Epithelial cell of proximal tubule (primary cell): ENCODE measurements around the gene NR2E1. TPM values are rescaled to one million over a fixed set of nuclear protein-coding genes. Genes with fewer than 3 reads are reported as not detected.

Experiments used
- DNase-seq: peaks from one replicate; pipeline ENCODE4 v3.0.0-alpha.2; 2011; ENCODE audit warnings: low read depth
- H3K4me3 ChIP-seq: 2 replicates; pipeline ENCODE4 v1.5.1; 2011; ENCODE audit warnings: low read depth, mild to moderate bottlenecking, low read length
- total RNA-seq: library from RNA; depleted of rRNA; stranded (reverse); fragments of >200 nt; gene quantifications from 2 replicates; pipeline ENCODE4 v1.2.3, GENCODE V29; 2015
- TF ChIP-seq, protein P1 (sequence below): conservative IDR thresholded peaks from 2 replicates; pipeline ENCODE4 v1.5.1; 2012; ENCODE audit warnings: low read depth, mild to moderate bottlenecking, low read length

NR2E1 gene
- total RNA-seq, 1 donor from 2014 or later = not detected

- no peak for DNase-seq
- TF ChIP-seq, protein P1, sequence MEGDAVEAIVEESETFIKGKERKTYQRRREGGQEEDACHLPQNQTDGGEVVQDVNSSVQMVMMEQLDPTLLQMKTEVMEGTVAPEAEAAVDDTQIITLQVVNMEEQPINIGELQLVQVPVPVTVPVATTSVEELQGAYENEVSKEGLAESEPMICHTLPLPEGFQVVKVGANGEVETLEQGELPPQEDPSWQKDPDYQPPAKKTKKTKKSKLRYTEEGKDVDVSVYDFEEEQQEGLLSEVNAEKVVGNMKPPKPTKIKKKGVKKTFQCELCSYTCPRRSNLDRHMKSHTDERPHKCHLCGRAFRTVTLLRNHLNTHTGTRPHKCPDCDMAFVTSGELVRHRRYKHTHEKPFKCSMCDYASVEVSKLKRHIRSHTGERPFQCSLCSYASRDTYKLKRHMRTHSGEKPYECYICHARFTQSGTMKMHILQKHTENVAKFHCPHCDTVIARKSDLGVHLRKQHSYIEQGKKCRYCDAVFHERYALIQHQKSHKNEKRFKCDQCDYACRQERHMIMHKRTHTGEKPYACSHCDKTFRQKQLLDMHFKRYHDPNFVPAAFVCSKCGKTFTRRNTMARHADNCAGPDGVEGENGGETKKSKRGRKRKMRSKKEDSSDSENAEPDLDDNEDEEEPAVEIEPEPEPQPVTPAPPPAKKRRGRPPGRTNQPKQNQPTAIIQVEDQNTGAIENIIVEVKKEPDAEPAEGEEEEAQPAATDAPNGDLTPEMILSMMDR = no peak
- no peak overlapping the region for H3K4me3 ChIP-seq
Measured at GRCh38 chr6:108130262-108130661, 35.6 kb upstream of the NR2E1 start.

DNA sequence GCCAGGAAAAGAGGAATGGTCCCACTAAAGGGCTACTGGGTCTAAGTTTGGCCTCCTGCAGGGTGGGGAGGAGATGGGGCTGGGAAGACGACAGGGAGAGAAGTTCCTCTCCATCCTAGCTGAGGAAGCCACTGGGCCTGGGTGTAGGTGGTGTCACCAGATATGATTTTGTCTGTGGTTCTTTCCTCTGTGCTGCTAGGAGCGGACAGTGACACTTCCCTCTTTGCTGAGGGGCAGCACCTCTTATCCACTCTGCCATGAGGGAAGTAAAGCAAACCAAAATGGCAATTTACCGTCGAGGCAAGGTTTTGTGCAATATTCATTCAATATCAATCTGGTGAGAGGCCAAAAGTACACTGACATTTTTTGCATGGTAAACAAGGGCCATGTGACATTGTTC lies 33.0 kb upstream of the NR2E1 start:
- DNase-seq = no peak
- TF ChIP-seq, protein P1 = no peak
- H3K4me3 ChIP-seq = no peak overlapping the region

GRCh38 chr6:108133594-108134179 lies 32.1 kb upstream of the NR2E1 start:
- TF ChIP-seq, protein P1 = no peak
- peak; percentile 36 for DNase-seq
- peak overlapping the region; percentile 56 for H3K4me3 ChIP-seq

GRCh38 chr6:108134213-108134970 lies 31.4 kb upstream of the NR2E1 start:
- TF ChIP-seq, protein P1 = no peak
- H3K4me3 ChIP-seq = peak overlapping the region; percentile 56
- DNase-seq = no peak

DNA sequence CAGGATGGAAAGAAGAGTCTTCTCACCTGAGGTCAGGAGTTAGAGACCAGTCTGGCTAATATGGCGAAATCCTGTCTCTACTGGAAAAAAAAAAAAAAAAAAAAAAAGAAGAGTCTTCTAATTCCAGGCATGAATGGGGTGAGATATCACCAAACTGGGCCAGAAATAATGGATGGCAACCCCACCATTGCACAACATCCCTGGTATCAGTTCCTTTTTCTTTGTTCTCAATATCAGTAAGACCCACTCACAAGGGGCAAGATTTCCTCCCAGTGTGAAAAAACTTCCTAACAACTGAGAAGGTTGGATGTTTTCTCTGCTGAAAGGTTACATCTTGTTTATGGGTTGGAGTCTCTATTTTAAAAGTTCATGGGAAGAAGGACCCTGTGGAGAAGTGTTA lies 23.6 kb upstream of the NR2E1 start:
- H3K4me3 ChIP-seq = no peak overlapping the region
- DNase-seq = no peak
- TF ChIP-seq, protein P1 = no peak

GRCh38 chr6:108145639-108146038 lies 20.2 kb upstream of the NR2E1 start:
- no peak overlapping the region for H3K4me3 ChIP-seq
- TF ChIP-seq, protein P1 = peak; percentile 7
- DNase-seq = no peak
